Osteoblast (primary cell): ENCODE results near the gene ZBED2. TPM values are rescaled to one million over a fixed set of nuclear protein-coding genes. Genes with fewer than 3 reads are reported as not detected.

ENCODE experiments used
- DNase-seq: peaks from one replicate; pipeline ENCODE4 v3.0.0; 2011; ENCODE audit warnings: low spot score, mixed read lengths; ENCODE audit not compliant: insufficient read length; ENCODE audit errors: missing footprints
- H2AFZ ChIP-seq: 2 replicates; pipeline ENCODE4 v1.6.0; 2011; ENCODE audit warnings: mild to moderate bottlenecking, low read length
- H3K27ac ChIP-seq: 2 replicates; pipeline ENCODE4 v1.5.1; 2011; ENCODE audit warnings: mild to moderate bottlenecking, low read depth, low read length, moderate library complexity
- H3K27me3 ChIP-seq: 2 replicates; pipeline ENCODE4 v1.6.0; 2012; ENCODE audit warnings: mild to moderate bottlenecking, control low read depth, inconsistent platforms, low read length, moderate library complexity; ENCODE audit not compliant: insufficient read depth
- H3K36me3 ChIP-seq: 2 replicates; pipeline ENCODE4 v1.5.1; 2011; ENCODE audit warnings: mild to moderate bottlenecking, low read length, control low read depth, moderate library complexity; ENCODE audit not compliant: insufficient read depth
- H3K4me1 ChIP-seq: 2 replicates; pipeline ENCODE4 v1.5.1; 2011; ENCODE audit warnings: mild to moderate bottlenecking, low read length, control low read depth, moderate library complexity; ENCODE audit not compliant: insufficient read depth
- H3K4me2 ChIP-seq: 2 replicates; pipeline ENCODE4 v1.6.0; 2011; ENCODE audit warnings: mild to moderate bottlenecking, low read length; ENCODE audit not compliant: insufficient read depth
- H3K4me3 ChIP-seq: fragments of 200-600 bp; sonication (generic); 3 replicates; pipeline ENCODE4 v1.5.1; 2012; ENCODE audit warnings: mild to moderate bottlenecking, low read length, inconsistent platforms; ENCODE audit not compliant: insufficient read depth
- H3K79me2 ChIP-seq: 2 replicates; pipeline ENCODE4 v1.6.0; 2012; ENCODE audit warnings: mild to moderate bottlenecking, low read length, control low read depth, inconsistent platforms; ENCODE audit not compliant: insufficient read depth
- H3K9me3 ChIP-seq: 2 replicates; pipeline ENCODE4 v1.5.1; 2011; ENCODE audit warnings: low read depth, low read length, control low read depth
- H4K20me1 ChIP-seq: 2 replicates; pipeline ENCODE4 v1.6.0; 2012; ENCODE audit warnings: mild to moderate bottlenecking, low read length, control low read depth; ENCODE audit not compliant: insufficient read depth
- total RNA-seq: library from RNA; depleted of rRNA; stranded (reverse); fragments of >200 nt; gene quantifications from 2 replicates; pipeline ENCODE4 v1.2.3, GENCODE V29; 2012
- TF ChIP-seq, protein P1 (sequence below): IDR thresholded peaks from 2 replicates; pipeline ENCODE4 v1.5.1; 2011; ENCODE audit warnings: mild to moderate bottlenecking, low read depth, low read length, moderate library complexity; ENCODE audit errors: extremely low read depth

Gene ZBED2
- total RNA-seq, 1 donor = under 0.01 TPM

- Histone ChIP-seq H3K9me3 (no peaks in the 10 kb centered on the region), H3K36me3 (no peaks in the 10 kb centered on the region), H3K27me3 (peaks cover 7% of the 10 kb centered on the region), H4K20me1 (no peaks in the 10 kb centered on the region), H3K4me3 (no peak overlapping the region), H2AFZ (no peak overlapping the region), H3K4me2 (no peak overlapping the region), H3K4me1 (no peaks in the 10 kb centered on the region), H3K27ac (no peak overlapping the region), H3K79me2 (no peaks in the 10 kb centered on the region)
- TF ChIP-seq, protein P1, sequence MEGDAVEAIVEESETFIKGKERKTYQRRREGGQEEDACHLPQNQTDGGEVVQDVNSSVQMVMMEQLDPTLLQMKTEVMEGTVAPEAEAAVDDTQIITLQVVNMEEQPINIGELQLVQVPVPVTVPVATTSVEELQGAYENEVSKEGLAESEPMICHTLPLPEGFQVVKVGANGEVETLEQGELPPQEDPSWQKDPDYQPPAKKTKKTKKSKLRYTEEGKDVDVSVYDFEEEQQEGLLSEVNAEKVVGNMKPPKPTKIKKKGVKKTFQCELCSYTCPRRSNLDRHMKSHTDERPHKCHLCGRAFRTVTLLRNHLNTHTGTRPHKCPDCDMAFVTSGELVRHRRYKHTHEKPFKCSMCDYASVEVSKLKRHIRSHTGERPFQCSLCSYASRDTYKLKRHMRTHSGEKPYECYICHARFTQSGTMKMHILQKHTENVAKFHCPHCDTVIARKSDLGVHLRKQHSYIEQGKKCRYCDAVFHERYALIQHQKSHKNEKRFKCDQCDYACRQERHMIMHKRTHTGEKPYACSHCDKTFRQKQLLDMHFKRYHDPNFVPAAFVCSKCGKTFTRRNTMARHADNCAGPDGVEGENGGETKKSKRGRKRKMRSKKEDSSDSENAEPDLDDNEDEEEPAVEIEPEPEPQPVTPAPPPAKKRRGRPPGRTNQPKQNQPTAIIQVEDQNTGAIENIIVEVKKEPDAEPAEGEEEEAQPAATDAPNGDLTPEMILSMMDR = no peak
- DNase-seq = no peak
Measured at GRCh38 chr3:111571282-111571681, 23.9 kb downstream of the ZBED2 start.

- TF ChIP-seq, protein P1 = no peak
- H3K27me3 ChIP-seq = peaks cover 8% of the 10 kb centered on the region
Measured at GRCh38 chr3:111570404-111571030, 24.6 kb downstream of the ZBED2 start.

DNA sequence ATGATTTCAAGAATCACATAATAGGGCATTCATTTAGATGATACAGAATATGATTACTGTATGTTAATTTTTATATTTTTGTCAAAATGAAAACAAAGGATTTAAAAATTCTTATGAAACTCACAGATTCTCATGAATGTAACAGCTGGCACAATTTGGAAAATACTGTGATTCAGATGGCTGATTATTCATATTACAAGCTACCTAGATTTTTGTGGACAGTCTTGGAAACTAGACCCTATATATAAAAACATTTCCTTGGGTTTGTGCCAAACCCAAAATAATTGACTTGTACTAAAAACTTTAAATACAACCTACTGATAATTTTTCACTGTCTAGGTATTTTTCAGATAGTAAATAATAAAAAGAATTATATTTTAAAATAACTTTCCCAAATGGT is 26.2 kb downstream of the ZBED2 start:
- TF ChIP-seq, protein P1 = no peak
- Histone ChIP-seq H3K27me3 (peaks cover 19% of the 10 kb centered on the region), H3K4me2 (no peak overlapping the region), H3K9me3 (no peaks in the 10 kb centered on the region), H3K4me3 (no peak overlapping the region), H3K79me2 (no peaks in the 10 kb centered on the region), H3K4me1 (no peaks in the 10 kb centered on the region), H3K27ac (no peak overlapping the region), H4K20me1 (no peaks in the 10 kb centered on the region), H3K36me3 (no peaks in the 10 kb centered on the region), H2AFZ (no peak overlapping the region)
- peak; percentile 73 for DNase-seq

More at GRCh38 chr3:111570404-111571030, 24.6 kb downstream of the ZBED2 start:
- H3K4me3 ChIP-seq = no peak overlapping the region
- no peak overlapping the region for H2AFZ ChIP-seq
- H3K9me3 ChIP-seq = no peaks in the 10 kb centered on the region
- no peak for DNase-seq
- no peaks in the 10 kb centered on the region for H4K20me1 ChIP-seq
- no peak overlapping the region for H3K27ac ChIP-seq
- no peaks in the 10 kb centered on the region for H3K36me3 ChIP-seq
- H3K4me1 ChIP-seq = no peaks in the 10 kb centered on the region
- H3K4me2 ChIP-seq = no peak overlapping the region
- H3K79me2 ChIP-seq = no peaks in the 10 kb centered on the region

GRCh38 chr3:111568355-111568754 is 26.8 kb downstream of the ZBED2 start:
- H3K4me1 ChIP-seq = no peaks in the 10 kb centered on the region
- H3K4me3 ChIP-seq = no peak overlapping the region
- no peaks in the 10 kb centered on the region for H3K79me2 ChIP-seq
- DNase-seq = no peak
- H3K36me3 ChIP-seq = no peaks in the 10 kb centered on the region
- H3K4me2 ChIP-seq = no peak overlapping the region
- no peak overlapping the region for H3K27ac ChIP-seq
- H3K27me3 ChIP-seq = peaks cover 21% of the 10 kb centered on the region
- H2AFZ ChIP-seq = no peak overlapping the region
- TF ChIP-seq, protein P1 = no peak
- no peaks in the 10 kb centered on the region for H3K9me3 ChIP-seq
- H4K20me1 ChIP-seq = no peaks in the 10 kb centered on the region
